Keratinocyte (primary cell): ENCODE results near the gene MORF4L1. TPM values are rescaled to one million over a fixed set of nuclear protein-coding genes. Genes with fewer than 3 reads are reported as not detected.

Source experiments
- DNase-seq: peaks from one replicate; pipeline ENCODE4 v3.0.0-alpha.2; 2011; ENCODE audit warnings: low read depth, missing footprints, low spot score
- FAIRE-seq: peaks from 2 replicates; lab custom pipeline; 2011; peaks lifted over from hg19 to GRCh38; lab: Jason Lieb, UNC
- H2AFZ ChIP-seq: 2 replicates; pipeline ENCODE4 v1.6.0; 2012; ENCODE audit warnings: low read length, control low read depth, inconsistent platforms; ENCODE audit not compliant: control insufficient read depth
- H3K27ac ChIP-seq: 2 replicates; pipeline ENCODE4 v1.5.1; 2011; ENCODE audit warnings: low read length; ENCODE audit not compliant: control insufficient read depth, insufficient read depth
- H3K27me3 ChIP-seq: 3 replicates; pipeline ENCODE4 v1.6.0; 2011; ENCODE audit warnings: low read length; ENCODE audit not compliant: control insufficient read depth, insufficient read depth; ENCODE audit errors: extremely low read depth
- H3K36me3 ChIP-seq, 2 experiments: 2 replicates in 1 of 2; 3 replicates in 1 of 2; pipeline ENCODE4 v1.5.1; 2011; ENCODE audit warnings: low read length in 2 of 2, mild to moderate bottlenecking in 1 of 2; ENCODE audit not compliant: control insufficient read depth in 2 of 2, insufficient read depth in 2 of 2; ENCODE audit errors: extremely low read depth in 1 of 2
- H3K4me1 ChIP-seq: 3 replicates; pipeline ENCODE4 v1.5.1; 2011; ENCODE audit warnings: low read length; ENCODE audit not compliant: control insufficient read depth, insufficient read depth; ENCODE audit errors: extremely low read depth
- H3K4me2 ChIP-seq: 3 replicates; pipeline ENCODE4 v1.6.0; 2011; ENCODE audit warnings: low read depth, low read length; ENCODE audit not compliant: control insufficient read depth, insufficient read depth; ENCODE audit errors: extremely low read depth
- H3K4me3 ChIP-seq, 3 experiments: fragments of 200-600 bp in 1 of 3; sonication (generic) in 1 of 3; 2 replicates in 2 of 3; 3 replicates in 1 of 3; pipeline ENCODE4 v1.5.1; 2011 to 2016; ENCODE audit warnings: low read length in 3 of 3, mild to moderate bottlenecking in 3 of 3, control low read depth in 2 of 3, inconsistent platforms in 1 of 3, low read depth in 1 of 3, mixed read lengths in 1 of 3, mixed run types in 1 of 3, moderate library complexity in 1 of 3; ENCODE audit not compliant: control insufficient read depth in 2 of 3, insufficient read depth in 2 of 3; ENCODE audit errors: extremely low read depth in 1 of 3
- H3K79me2 ChIP-seq: 2 replicates; pipeline ENCODE4 v1.6.0; 2012; ENCODE audit warnings: low read length; ENCODE audit not compliant: control insufficient read depth, insufficient read depth
- H3K9ac ChIP-seq: 3 replicates; pipeline ENCODE4 v1.6.0; 2011; ENCODE audit warnings: low read length; ENCODE audit not compliant: control insufficient read depth, insufficient read depth; ENCODE audit errors: extremely low read depth
- H3K9me1 ChIP-seq: 3 replicates; pipeline ENCODE4 v1.6.0; 2011; ENCODE audit warnings: low read length; ENCODE audit not compliant: control insufficient read depth, insufficient read depth; ENCODE audit errors: extremely low read depth
- H3K9me3 ChIP-seq: 2 replicates; pipeline ENCODE4 v1.5.1; 2012; ENCODE audit warnings: low read depth, low read length; ENCODE audit not compliant: control insufficient read depth
- H4K20me1 ChIP-seq: 3 replicates; pipeline ENCODE4 v1.6.0; 2011; ENCODE audit warnings: low read length; ENCODE audit not compliant: control insufficient read depth, insufficient read depth; ENCODE audit errors: extremely low read depth
- EZH2 ChIP-seq: IDR thresholded peaks from one replicate; pipeline ENCODE4 v1.6.1; 2012; ENCODE audit warnings: inconsistent platforms, mild to moderate bottlenecking, low read length, moderate library complexity
- dilution Hi-C: fragments of 300-500 bp; cut with MboI; formaldehyde crosslinking; loops from one replicate; pipeline ENCODE4 v1.7.0; 2020; ENCODE audit warnings: low sequenced_read_pairs; ENCODE audit not compliant: extremely low pct_ligation_motif_present
- polyA plus RNA-seq, 5 experiments: library from polyadenylated mRNA; depleted of rRNA in 3 of 5; stranded (reverse) in 3 of 5; stranded (forward) in 1 of 5; unstranded in 1 of 5; fragments of >200 nt; gene quantifications; 1 replicate in 1 of 5; 2 replicates in 3 of 5; 3 replicates in 1 of 5; pipeline versions ENCODE4 v1.2.1 to v1.2.3, GENCODE V29; 2011 to 2012; ENCODE audit warnings: missing spikeins in 2 of 5, low read depth in 1 of 5, low replicate concordance in 1 of 5
- TF ChIP-seq, protein P1 (sequence below), 3 experiments: IDR thresholded peaks in 1 of 3; conservative IDR thresholded peaks in 1 of 3; optimal IDR thresholded peaks in 1 of 3; 2 replicates in 2 of 3; 3 replicates in 1 of 3; pipeline versions ENCODE3 to v1.5.1; 2011; ENCODE audit warnings: low read length in 3 of 3, mild to moderate bottlenecking in 3 of 3, moderate library complexity in 2 of 3, control low read depth in 1 of 3, inconsistent platforms in 1 of 3; ENCODE audit not compliant: insufficient read depth in 2 of 3; ENCODE audit errors: extremely low read depth in 1 of 3

Gene MORF4L1
- polyA plus RNA-seq, 1 donor (not counting 4 experiments of a cell fraction or from before 2014, with no cell fraction given) = 281 TPM

DNA sequence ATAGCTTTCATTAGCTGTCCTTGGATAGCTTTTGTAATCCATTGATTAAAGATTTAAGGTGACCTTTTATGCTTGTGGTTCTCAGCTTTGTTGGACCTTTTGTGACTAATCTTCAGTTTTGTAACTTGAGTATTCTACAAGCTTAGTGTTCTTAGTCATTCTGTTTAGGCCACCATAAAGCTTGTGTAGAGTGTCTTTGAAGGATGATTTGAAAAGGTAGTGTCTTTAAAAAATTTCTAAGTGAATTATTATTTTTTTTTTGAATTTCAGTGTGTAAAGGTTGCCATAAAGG is 7.5 kb downstream of the MORF4L1 start:
- H4K20me1 ChIP-seq = peaks cover 55% of the 10 kb centered on the region
- H3K27me3 ChIP-seq = no peaks in the 10 kb centered on the region
- TF ChIP-seq EZH2 = no peak
- TF ChIP-seq, protein P1, sequence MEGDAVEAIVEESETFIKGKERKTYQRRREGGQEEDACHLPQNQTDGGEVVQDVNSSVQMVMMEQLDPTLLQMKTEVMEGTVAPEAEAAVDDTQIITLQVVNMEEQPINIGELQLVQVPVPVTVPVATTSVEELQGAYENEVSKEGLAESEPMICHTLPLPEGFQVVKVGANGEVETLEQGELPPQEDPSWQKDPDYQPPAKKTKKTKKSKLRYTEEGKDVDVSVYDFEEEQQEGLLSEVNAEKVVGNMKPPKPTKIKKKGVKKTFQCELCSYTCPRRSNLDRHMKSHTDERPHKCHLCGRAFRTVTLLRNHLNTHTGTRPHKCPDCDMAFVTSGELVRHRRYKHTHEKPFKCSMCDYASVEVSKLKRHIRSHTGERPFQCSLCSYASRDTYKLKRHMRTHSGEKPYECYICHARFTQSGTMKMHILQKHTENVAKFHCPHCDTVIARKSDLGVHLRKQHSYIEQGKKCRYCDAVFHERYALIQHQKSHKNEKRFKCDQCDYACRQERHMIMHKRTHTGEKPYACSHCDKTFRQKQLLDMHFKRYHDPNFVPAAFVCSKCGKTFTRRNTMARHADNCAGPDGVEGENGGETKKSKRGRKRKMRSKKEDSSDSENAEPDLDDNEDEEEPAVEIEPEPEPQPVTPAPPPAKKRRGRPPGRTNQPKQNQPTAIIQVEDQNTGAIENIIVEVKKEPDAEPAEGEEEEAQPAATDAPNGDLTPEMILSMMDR (optimal IDR thresholded peaks at IDR 0.05 in 1 of 3, IDR thresholded peaks at IDR 0.05 in 1 of 3, conservative IDR thresholded peaks at IDR 0.05 in 1 of 3; ENCODE audit: extremely low read depth in 1 of 3, insufficient read depth in 2 of 3, low read length in 3 of 3) = no peak
- H3K79me2 ChIP-seq = peaks cover 100% of the 10 kb centered on the region
- dilution Hi-C loops = no loop called here
- H3K27ac ChIP-seq = no peak overlapping the region
- H3K9ac ChIP-seq = no peak overlapping the region
- no peak overlapping the region for H3K4me3 ChIP-seq
- H2AFZ ChIP-seq = no peak overlapping the region
- no peak for FAIRE-seq
- H3K4me1 ChIP-seq = peaks cover 34% of the 10 kb centered on the region
- H3K4me2 ChIP-seq = no peak overlapping the region
- peaks cover 6% of the 10 kb centered on the region for H3K9me1 ChIP-seq
- no peaks in the 10 kb centered on the region for H3K9me3 ChIP-seq
- peaks cover 4 to 17% of the 10 kb centered on the region in 2 experiments for H3K36me3 ChIP-seq
- no peak for DNase-seq

DNA sequence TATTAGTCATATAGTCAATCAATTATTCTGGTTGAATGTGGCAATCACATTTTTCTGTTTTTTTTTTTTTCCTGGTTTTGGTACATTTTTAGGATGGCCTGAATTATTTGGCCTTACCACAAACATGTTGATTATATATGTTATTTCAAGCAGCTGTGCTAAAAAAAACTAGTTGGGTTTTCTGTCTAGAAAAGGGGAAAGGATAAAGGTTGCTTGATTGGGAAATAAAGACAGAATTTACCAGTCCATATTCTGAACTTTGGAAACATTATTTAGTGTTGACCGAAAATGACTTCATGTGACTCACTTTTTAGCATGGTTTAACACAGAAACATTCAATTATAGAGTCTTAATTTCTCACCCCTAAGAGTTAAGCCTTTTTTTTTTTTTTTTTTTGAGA is 8.1 kb downstream of the MORF4L1 start:
- H3K27ac ChIP-seq = no peak overlapping the region
- no peak for FAIRE-seq
- H3K4me2 ChIP-seq = no peak overlapping the region
- H3K4me3 ChIP-seq = no peak overlapping the region
- H2AFZ ChIP-seq = no peak overlapping the region
- TF ChIP-seq EZH2 = no peak
- TF ChIP-seq, protein P1 (optimal IDR thresholded peaks at IDR 0.05 in 1 of 3, IDR thresholded peaks at IDR 0.05 in 1 of 3, conservative IDR thresholded peaks at IDR 0.05 in 1 of 3; ENCODE audit: extremely low read depth in 1 of 3, insufficient read depth in 2 of 3, low read length in 3 of 3) = no peak
- peaks cover 100% of the 10 kb centered on the region for H3K79me2 ChIP-seq
- no peaks in the 10 kb centered on the region for H3K27me3 ChIP-seq
- H4K20me1 ChIP-seq = peaks cover 53% of the 10 kb centered on the region
- no peaks in the 10 kb centered on the region for H3K9me3 ChIP-seq
- H3K36me3 ChIP-seq = peaks cover 4 to 17% of the 10 kb centered on the region in 2 experiments
- peaks cover 30% of the 10 kb centered on the region for H3K4me1 ChIP-seq
- dilution Hi-C loops = no loop called here
- H3K9ac ChIP-seq = no peak overlapping the region
- no peak for DNase-seq
- H3K9me1 ChIP-seq = peaks cover 6% of the 10 kb centered on the region
